GM20000 (cell line): ENCODE results near the gene PHF10.

Experiments
- DNase-seq: peaks from one replicate; pipeline ENCODE4 v3.0.0; 2012; ENCODE audit warnings: low spot score
- CTCF ChIP-seq: IDR thresholded peaks from 2 replicates; pipeline ENCODE4 v1.5.1; 2012; ENCODE audit warnings: mild to moderate bottlenecking, control low read depth; ENCODE audit errors: extremely low read depth, missing control alignments

Gene PHF10

DNA sequence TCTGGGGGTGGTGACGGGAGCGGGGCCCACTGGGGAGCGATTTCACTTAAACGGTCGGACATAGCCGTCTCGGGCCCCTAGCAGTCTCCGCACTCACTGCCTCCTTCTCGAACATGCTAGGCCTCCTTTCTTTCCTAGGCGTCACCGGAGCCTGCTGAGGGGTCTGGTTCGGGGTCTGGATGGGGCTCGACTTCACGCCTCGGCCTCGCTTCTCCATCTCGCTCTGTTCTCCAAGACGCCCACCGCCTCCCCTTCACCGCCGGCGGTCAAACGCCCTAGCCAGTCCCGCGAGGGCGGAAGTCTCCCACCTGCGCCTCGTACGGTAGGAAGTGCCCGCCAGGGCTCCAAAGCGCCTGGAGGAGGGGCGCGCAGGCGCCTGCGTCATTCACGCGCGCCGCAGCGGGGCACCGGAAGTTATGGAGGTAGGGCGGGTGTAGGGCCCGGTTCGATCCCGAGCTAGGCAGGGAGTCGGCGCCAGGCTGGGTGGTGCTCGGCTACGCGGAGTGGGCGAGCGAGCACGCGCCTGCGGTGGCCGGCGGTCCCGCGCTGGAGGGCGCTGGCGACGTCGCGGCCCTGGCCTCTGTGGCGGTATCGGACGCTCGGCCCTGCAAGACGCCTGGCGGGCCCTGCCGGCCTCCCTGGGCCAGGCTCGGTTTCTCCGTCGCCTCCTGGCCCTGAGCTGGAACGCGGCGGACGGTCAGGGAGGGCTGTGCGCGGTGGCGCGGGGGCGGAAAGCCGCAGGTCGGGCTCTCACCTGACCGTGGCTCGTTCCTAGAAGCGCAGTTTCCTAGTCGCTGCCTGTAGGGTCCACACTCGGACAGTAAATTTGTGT is 27.2 kb upstream of the PHF10 start, which contains the start of the genes DYNLT2 and ERMARD:
TSS of gene DYNLT2 (minus strand) at position 331 of the 832 bp plus-strand sequence. CDS start at position 217, 114 bp downstream.
TSS of gene ERMARD (plus strand) at position 381 of the 832 bp plus-strand sequence. CDS start at position 417, 36 bp downstream.
- TF ChIP-seq CTCF: no peak
- peak; percentile 94 for DNase-seq

- no peak for DNase-seq
- no peak for TF ChIP-seq CTCF
Observed at GRCh38 chr6:169746556-169746955, 22.3 kb upstream of the PHF10 start.

GRCh38 chr6:169745405-169745804 is 21.1 kb upstream of the PHF10 start:
- DNase-seq: no peak
- no peak for TF ChIP-seq CTCF

- no peak for TF ChIP-seq CTCF
- no peak for DNase-seq
Observed at GRCh38 chr6:169741344-169741743, 17.0 kb upstream of the PHF10 start.

DNA sequence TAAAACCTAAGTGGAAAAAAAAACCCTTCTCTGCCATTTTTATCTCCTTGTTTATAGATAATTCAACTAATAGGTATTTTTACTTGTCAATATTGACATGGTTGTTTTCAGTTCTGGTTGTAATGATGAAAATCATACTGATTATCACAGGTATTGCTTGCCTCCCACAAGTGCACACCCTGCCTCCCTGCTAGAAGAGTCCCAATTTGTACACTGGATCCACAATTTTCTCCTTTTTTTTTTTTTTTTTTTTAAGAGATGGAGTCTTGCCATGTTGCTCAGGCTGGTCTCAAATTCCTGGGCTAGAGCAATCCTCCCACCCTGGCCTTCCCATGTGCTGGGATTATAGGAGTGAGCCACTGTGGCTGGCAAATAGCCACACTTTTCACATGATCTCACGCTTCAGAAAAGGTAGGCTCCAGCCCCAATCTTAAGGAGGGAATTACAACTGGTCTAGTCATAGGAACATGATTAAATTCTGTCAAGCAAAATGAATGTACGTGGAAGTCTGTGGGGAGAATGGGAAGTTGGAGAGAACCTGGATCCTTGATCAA is 14.8 kb upstream of the PHF10 start:
- no peak for DNase-seq
- TF ChIP-seq CTCF: no peak

DNA sequence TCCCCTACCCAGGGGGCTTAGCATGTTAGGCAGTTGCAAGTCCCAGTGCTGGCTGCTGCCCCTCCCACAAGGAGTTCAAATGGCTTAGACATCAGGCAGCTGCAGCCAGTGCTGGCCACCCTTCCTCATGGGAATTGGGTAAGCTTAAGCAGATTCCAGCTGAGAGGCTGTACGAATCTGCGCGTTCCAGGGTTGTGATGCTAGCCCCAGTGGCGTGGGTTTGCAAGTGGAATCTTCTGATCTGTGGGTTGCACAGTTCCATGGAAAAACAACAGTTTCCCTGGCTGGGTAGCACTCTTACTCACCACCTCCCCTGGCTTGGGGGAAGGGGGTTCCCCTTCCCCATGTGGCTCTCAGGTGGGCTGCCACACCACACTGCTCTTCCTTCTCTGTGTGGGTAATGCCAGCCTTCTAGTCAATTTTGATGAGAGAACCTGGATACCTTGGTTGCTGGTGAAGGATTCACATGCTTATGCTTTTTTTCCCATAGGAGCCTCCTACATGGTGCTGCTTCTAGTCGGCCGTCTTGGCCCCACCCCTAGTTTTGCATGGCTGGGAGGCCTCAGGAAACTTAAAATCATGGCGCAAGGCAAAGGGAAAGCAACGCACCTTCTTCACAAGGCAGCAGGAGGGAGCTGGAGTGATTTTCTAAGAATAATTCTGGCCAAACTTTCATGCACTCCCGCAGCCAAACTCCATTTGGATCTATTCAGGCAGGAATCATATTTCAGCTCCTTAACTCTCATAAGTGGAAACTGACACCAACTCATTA is 14.1 kb upstream of the PHF10 start:
- no peak for TF ChIP-seq CTCF
- DNase-seq: no peak

GRCh38 chr6:169729961-169730360 is 5.7 kb upstream of the PHF10 start:
- no peak for DNase-seq
- TF ChIP-seq CTCF: no peak
